HG03097 (cell line): ENCODE results near the gene EXOG.

Experiments used
- ATAC-seq: cut with Tn5 transposase; IDR thresholded peaks from one replicate; pipeline ENCODE4 v1.9.1; 2021; ENCODE audit not compliant: unreplicated experiment, low FRiP score

The EXOG gene

GRCh38 chr3:38496131-38496910, at the start of gene EXOG:
Gene EXOG (plus strand): TSS chr3:38496340. CDS start chr3:38496368, 28 bp downstream.
- peak; percentile 82 for ATAC-seq

GRCh38 chr3:38446812-38447211, 49.3 kb upstream of the EXOG start:
- ATAC-seq, result no peak

GRCh38 chr3:38450853-38451252, 45.3 kb upstream of the EXOG start:
- no peak for ATAC-seq

GRCh38 chr3:38453075-38453912, 42.8 kb upstream of the EXOG start, which contains the start of gene ACVR2B:
Gene ACVR2B (plus strand): TSS chr3:38453890. CDS start chr3:38454323, 433 bp downstream.
- ATAC-seq, result peak; percentile 46

- ATAC-seq, result no peak
Observed at GRCh38 chr3:38453913-38454177, 42.3 kb upstream of the EXOG start.

- no peak for ATAC-seq
Observed at GRCh38 chr3:38454178-38454883, 41.8 kb upstream of the EXOG start.

- no peak for ATAC-seq
Observed at GRCh38 chr3:38454884-38455638, 41.1 kb upstream of the EXOG start.

GRCh38 chr3:38455639-38456430, 40.3 kb upstream of the EXOG start:
- ATAC-seq, result no peak

GRCh38 chr3:38457111-38458003, 38.8 kb upstream of the EXOG start:
- ATAC-seq, result no peak

- no peak for ATAC-seq
Observed at GRCh38 chr3:38458796-38459498, 37.2 kb upstream of the EXOG start.

- ATAC-seq, result no peak
Observed at GRCh38 chr3:38459499-38460048, 36.6 kb upstream of the EXOG start.

- ATAC-seq, result no peak
Observed at GRCh38 chr3:38460377-38461270, 35.5 kb upstream of the EXOG start.

- ATAC-seq, result no peak
Observed at GRCh38 chr3:38465588-38466154, 30.5 kb upstream of the EXOG start.

GRCh38 chr3:38468765-38469164, 27.4 kb upstream of the EXOG start:
- ATAC-seq, result no peak

- ATAC-seq, result no peak
Observed at GRCh38 chr3:38469852-38470251, 26.3 kb upstream of the EXOG start.

- ATAC-seq, result no peak
Observed at GRCh38 chr3:38471260-38471857, 24.8 kb upstream of the EXOG start.
